Measurements from ENCODE around the gene ZNF420.

- TF ChIP-seq SIN3A (IDR thresholded peaks at IDR 0.05; ENCODE audit: borderline replicate concordance, low read depth, low read length) (no peak), POLR2AphosphoS5 (IDR thresholded peaks at IDR 0.05; ENCODE audit: low read depth, low read length) (no peak), RCOR1 (IDR thresholded peaks at IDR 0.05; ENCODE audit: low read length) (no peak), CTCF (IDR thresholded peaks at IDR 0.05) (no peak), MAX (IDR thresholded peaks at IDR 0.05; ENCODE audit: low read depth) (no peak), EP300 (IDR thresholded peaks at IDR 0.05; ENCODE audit: borderline replicate concordance in 1 of 2, low read depth in 1 of 2, low read length in 1 of 2) (no peak), SMC3 (IDR thresholded peaks at IDR 0.05; ENCODE audit: low read depth, low read length) (no peak), USF2 (IDR thresholded peaks at IDR 0.05; ENCODE audit: borderline replicate concordance, low read depth, low read length) (no peak), ELF1 (IDR thresholded peaks at IDR 0.05) (no peak), TAF1 (IDR thresholded peaks at IDR 0.05; ENCODE audit: borderline replicate concordance, low read depth, low read length) (no peak), FOXM1 (IDR thresholded peaks at IDR 0.05; ENCODE audit: low read depth) (no peak)
These were observed 8.9 kb downstream of the ZNF420 start for GRCh38 chr19:37087110-37087509.
